ENCODE results near the gene TMEM63A.

GRCh38 chr1:225918280-225918679 lies 36.1 kb upstream of the TMEM63A start:
- TF ChIP-seq POLR2AphosphoS5 (IDR thresholded peaks at IDR 0.05): no peak
- no peak for TF ChIP-seq CTCF (IDR thresholded peaks at IDR 0.05; ENCODE audit: poor library complexity, severe bottlenecking)
- no peak for TF ChIP-seq RAD21 (conservative IDR thresholded peaks at IDR 0.05)
- TF ChIP-seq EZH2 (IDR thresholded peaks at IDR 0.05; ENCODE audit: borderline replicate concordance, insufficient read depth, low read length, poor library complexity, severe bottlenecking): no peak
- no peak for TF ChIP-seq SMC3 (conservative IDR thresholded peaks at IDR 0.05; ENCODE audit: poor library complexity)
- no peak for TF ChIP-seq REST (IDR thresholded peaks at IDR 0.05; ENCODE audit: borderline replicate concordance)
- no peak for TF ChIP-seq EP300 (conservative IDR thresholded peaks at IDR 0.05; ENCODE audit: poor library complexity, severe bottlenecking)
- no peak for TF ChIP-seq TAF1 (IDR thresholded peaks at IDR 0.05; ENCODE audit: low read depth)
